Activated naive CD8-positive, alpha-beta T cell treated with anti-CD3 and anti-CD28 coated beads, Interleukin-2, amount 50 U/mL, for 16 hours (primary cell): ENCODE results near the gene ZBTB33.
A peak's percentile ranks its signal among the peaks of the same experiment; 100 is the strongest.

ENCODE experiments used
- DNase-seq: peaks from one replicate; pipeline ENCODE4 v3.0.0-alpha.2; 2020; ENCODE audit warnings: low read depth, low spot score

Gene ZBTB33, protein sequence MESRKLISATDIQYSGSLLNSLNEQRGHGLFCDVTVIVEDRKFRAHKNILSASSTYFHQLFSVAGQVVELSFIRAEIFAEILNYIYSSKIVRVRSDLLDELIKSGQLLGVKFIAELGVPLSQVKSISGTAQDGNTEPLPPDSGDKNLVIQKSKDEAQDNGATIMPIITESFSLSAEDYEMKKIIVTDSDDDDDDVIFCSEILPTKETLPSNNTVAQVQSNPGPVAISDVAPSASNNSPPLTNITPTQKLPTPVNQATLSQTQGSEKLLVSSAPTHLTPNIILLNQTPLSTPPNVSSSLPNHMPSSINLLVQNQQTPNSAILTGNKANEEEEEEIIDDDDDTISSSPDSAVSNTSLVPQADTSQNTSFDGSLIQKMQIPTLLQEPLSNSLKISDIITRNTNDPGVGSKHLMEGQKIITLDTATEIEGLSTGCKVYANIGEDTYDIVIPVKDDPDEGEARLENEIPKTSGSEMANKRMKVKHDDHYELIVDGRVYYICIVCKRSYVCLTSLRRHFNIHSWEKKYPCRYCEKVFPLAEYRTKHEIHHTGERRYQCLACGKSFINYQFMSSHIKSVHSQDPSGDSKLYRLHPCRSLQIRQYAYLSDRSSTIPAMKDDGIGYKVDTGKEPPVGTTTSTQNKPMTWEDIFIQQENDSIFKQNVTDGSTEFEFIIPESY

GRCh38 chrX:120250522-120251271, at the start of gene ZBTB33:
Gene ZBTB33 (plus strand): TSS chrX:120250812. CDS start chrX:120253416, 2,604 bp downstream.
- peak; percentile 58 for DNase-seq

DNA sequence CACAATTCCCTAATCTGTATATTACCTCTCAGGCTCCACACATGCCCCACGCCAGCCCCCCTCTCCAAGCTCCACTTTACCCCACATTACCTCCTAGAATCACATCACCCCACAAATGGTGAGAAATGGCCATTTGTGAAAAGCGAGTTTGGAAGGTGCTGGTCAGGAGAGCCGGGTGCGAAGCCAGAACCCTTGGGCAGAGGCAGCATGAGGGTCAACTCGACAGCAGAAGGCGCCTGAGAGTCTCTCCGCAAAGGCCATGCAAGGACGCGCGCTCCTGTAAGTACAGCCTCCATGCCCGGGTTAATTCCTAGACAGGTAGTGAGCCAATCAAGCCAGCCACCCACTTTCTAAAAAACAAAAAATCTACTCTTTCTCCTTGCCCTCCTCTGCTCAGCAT, 49.8 kb upstream of the ZBTB33 start:
- no peak for DNase-seq

- DNase-seq = no peak
Measured at GRCh38 chrX:120205816-120206753, 44.5 kb upstream of the ZBTB33 start.

GRCh38 chrX:120207009-120207605, 43.5 kb upstream of the ZBTB33 start:
- DNase-seq = no peak

DNA sequence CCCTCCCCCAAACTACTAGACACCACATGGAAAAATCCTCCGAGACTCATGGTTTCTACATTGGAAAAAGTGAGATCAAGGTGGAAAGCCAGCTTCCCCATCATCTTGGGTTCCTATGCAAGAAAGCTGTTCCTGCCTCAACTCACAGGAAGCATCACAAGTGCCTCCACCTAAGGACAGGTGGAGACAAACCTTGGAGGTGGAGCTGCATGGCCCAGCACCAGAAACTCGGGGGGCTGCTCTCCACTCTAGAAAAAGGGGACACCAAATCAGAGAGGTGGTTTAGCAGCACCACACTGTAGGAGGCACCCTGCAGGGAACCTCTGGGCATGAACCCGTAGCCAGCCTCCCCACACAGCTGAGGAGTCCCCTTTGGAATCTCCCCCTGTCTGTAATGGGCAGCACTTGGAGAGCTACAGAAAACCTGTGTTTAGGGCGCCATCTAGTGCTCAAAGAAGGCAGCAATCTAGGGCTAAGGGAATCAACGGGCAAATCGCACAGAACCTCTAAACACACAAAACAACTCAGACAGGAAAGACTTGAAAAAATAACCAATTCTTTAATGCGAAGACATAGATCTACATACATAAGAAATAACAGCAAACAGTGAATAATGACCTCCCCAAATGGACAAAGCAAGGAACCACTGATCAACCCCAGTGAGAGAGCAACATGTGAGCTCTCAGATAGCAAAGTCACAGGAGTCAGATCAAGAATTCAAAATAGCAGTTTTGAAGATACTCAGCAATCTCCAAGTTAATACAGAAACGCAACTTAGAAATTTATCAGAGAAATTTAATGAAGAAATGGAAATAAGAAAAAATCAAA, 37.0 kb upstream of the ZBTB33 start:
- DNase-seq = peak; percentile 1

GRCh38 chrX:120223374-120223773, 27.2 kb upstream of the ZBTB33 start:
- DNase-seq = no peak

DNA sequence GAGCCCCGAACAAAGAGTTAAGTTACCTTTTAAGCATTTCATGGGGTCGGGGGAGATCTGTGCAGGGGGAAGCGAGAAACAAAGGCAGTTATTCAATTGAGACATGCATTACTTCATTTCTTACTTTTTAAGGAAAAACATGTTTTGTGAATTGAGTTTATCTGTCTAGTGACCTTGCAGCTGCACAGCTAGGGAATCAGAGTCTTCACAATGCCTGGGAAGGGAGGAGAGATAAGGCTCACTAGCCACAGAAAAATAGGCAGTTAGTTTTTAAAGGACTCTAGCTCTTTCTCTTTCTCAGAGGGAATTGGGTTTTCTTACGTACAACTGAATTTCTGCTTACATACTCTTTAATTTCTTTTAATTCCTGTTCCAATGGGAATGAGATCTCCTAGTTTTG, 26.2 kb upstream of the ZBTB33 start:
- DNase-seq = no peak

- no peak for DNase-seq
Measured at GRCh38 chrX:120228187-120228908, 22.3 kb upstream of the ZBTB33 start.

GRCh38 chrX:120235284-120235683, 15.3 kb upstream of the ZBTB33 start:
- DNase-seq = no peak

- DNase-seq = no peak
Measured at GRCh38 chrX:120236687-120237479, 13.7 kb upstream of the ZBTB33 start.

DNA sequence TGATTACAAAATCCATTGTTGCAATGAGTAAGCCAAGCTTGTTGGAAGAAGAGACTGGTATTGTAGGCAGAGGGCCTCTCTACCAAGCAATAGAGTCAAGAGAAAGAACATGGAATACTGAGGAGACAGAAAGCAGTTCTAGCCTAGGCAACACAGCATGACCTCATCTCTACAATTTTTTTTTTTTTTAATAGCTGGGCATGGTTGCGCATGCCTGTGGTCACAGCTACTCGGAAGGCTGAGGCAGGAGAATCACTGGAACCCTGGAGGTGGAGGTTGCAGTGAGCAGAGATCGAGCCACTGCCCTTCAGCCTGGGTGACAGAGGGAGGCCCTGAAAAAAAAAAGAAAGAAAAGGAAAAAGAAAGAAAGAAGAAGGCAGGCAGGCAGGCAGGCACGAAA, 11.7 kb upstream of the ZBTB33 start:
- DNase-seq = no peak

DNA sequence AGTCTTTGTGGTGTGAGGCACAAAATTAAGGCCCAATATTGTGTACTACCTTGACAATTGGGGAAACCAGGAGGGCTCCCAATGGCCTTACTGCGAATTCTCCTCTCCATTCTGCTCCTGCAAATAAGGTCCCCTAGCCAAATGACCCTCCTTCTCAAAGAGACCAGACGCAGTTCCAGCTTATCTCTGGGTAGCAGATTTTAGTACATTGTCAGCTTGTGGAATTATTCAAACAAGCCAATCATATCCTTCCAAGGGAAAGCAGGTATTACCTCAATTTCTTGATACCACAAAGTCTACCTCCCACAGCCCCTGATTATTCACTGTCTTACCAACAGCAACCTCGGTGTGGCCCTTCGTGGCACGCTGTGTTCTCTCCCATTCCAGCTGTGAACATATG, 7.8 kb upstream of the ZBTB33 start:
- DNase-seq = no peak

DNA sequence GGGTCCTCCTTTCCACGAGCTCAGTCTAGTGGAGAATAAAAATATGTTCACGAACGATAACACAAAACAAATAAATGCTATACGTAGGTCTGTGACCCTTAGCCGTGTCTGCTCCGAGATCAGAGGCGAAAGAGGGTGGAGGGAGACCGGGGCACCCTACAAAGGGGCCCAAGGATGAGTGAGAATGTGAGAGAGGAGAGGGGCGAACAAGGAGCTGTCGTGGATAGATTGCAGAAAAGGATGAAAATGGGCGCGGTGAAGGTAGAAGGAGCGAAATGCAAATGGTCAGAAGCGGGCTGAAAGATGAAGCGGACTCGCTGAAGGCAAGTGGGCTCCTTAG, 6.2 kb upstream of the ZBTB33 start:
- DNase-seq = no peak

GRCh38 chrX:120244735-120245498, 5.7 kb upstream of the ZBTB33 start:
- peak; percentile 2 for DNase-seq

DNA sequence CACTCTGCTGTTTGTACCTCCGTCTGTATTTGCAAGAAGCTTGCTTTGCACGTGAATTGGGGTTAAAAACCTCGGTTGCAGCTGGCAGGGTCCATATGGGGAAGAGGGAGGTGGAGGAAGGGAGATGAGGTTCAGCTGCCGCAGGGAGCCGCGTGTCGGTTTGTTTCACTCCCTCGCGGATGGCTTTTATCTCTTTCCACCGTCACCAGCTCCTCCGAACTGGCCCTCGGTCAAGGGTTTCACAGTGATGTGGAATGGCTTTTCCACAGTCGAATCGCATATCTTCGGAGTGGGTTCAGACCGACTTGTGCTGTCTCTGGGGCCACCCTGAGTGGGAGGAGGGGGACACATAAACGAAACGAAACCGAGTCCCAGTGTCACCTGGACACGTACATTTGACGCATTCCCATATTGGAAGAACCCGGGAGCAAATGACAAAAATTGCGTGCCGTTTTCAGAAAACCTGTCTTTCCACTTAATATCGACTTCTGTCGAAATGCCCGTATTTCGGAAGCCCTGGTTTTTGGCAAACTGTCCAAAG, 929 bp downstream of the ZBTB33 start:
- DNase-seq = no peak

DNA sequence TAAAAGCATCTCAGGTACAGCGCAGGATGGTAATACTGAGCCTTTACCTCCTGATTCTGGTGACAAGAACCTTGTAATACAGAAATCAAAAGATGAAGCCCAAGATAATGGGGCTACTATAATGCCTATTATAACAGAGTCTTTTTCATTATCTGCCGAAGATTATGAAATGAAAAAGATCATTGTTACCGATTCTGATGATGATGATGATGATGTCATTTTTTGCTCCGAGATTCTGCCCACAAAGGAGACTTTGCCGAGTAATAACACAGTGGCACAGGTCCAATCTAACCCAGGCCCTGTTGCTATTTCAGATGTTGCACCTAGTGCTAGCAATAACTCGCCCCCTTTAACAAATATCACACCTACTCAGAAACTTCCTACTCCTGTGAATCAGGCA, 3.2 kb downstream of the ZBTB33 start:
- DNase-seq = no peak

- no peak for DNase-seq
Measured at GRCh38 chrX:120260369-120260768, 9.8 kb downstream of the ZBTB33 start.
